GM03348 (cell line): ENCODE results near the gene MFN2.
"Not testable (repeated sequence)": the region's sequence is repeated elsewhere in the genome, so short reads cannot be mapped to it uniquely, and the experiment has no call there.

Experiments used
- DNase-seq: peaks from one replicate; pipeline ENCODE4 v3.0.0; 2012; ENCODE audit warnings: low spot score

MFN2 gene

DNA sequence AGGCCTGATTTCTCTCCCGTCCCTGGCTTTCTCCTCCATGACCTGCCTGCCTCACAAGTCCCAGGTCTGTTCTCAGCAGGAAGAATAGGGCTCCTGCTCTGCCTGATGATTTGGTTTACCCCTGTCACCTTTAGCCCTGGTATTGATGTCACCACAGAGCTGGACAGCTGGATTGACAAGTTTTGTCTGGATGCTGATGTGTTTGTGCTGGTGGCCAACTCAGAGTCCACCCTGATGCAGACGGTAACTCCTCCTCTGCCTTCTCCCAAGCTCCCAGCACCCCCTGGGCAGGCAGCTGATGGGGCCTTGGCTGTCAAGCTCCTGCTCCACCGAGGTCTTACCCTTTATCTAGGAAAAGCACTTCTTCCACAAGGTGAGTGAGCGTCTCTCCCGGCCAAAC lies 18.4 kb downstream of the MFN2 start:
- no peak for DNase-seq

DNA sequence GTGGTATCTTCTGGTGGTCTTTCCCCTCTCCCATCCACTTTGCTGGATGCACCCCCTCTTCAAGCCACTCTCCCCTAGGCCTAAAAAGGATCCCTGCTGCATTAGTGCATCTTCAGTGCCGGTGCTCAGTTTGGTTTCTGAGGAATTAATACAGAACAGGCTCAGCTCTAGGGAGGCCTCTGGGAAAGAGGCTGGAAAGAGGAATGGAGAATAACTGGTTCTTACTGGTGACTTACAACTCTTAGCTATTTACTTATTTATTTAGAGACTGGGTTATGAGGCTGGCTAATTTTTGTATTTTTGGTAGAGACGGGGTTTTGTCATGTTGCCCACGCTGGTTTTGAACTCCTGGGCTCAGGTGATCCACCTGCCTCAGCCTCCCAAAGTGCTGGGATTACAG lies 19.0 kb downstream of the MFN2 start:
- DNase-seq, result no peak

DNA sequence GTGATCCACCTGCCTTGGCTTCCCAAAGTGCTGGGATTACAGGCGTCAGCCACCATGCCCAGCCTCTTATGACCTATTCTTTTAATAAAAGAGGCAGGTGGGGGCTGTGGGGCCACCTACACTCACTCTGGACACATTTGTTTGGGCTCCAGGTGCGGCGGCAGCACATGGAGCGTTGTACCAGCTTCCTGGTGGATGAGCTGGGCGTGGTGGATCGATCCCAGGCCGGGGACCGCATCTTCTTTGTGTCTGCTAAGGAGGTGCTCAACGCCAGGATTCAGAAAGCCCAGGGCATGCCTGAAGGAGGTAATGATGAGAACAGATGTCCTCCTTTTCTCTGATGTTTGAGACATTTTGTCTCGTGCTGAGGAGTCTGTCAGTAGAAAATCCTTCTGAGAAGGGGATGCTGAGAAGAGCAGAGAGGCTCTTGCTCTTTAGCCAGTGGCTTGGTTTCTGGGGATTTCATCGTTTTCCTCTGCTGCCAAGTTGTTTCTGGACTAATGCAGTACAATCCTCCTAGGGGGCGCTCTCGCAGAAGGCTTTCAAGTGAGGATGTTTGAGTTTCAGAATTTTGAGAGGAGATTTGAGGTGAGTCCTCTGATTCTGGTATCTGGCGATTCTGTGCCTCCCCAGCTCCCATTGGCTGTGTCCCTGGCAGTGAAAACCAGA lies 21.1 kb downstream of the MFN2 start:
- peak; percentile 38 for DNase-seq

DNA sequence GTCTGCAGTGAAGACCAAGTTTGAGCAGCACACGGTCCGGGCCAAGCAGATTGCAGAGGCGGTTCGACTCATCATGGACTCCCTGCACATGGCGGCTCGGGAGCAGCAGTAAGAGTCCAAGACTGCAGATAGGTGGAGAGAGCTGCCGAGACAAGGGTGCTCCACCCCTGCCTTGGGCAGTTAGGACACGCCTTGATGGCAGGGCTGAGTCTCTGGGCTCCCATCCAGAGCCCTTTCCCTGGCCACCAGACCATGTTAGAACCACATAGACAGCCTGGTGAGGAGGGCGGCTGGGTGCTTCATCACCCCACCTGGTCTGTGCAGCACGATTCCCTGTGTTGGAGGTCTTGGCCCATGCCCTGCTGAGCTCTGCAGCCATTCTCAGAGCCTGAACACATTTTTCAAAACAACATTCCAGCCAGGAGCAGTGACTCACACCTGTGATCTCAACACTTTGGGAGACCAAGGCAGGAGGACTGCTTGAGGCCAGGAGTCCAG lies 21.8 kb downstream of the MFN2 start:
- no peak for DNase-seq

DNA sequence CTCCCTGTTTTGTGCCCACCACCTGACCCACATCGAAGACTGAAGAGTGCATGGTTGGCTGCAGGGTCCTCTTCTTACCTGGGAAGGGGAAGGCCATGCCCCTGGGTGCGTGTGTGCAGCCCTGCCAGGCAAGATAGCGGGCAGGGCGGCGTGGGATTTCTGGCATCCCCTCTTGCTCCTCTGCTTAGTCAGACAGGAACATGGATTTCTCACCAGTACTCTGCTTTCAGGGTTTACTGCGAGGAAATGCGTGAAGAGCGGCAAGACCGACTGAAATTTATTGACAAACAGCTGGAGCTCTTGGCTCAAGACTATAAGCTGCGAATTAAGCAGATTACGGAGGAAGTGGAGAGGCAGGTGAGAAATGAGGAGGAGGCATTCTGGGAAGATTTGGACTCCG lies 23.5 kb downstream of the MFN2 start:
- no peak for DNase-seq

DNA sequence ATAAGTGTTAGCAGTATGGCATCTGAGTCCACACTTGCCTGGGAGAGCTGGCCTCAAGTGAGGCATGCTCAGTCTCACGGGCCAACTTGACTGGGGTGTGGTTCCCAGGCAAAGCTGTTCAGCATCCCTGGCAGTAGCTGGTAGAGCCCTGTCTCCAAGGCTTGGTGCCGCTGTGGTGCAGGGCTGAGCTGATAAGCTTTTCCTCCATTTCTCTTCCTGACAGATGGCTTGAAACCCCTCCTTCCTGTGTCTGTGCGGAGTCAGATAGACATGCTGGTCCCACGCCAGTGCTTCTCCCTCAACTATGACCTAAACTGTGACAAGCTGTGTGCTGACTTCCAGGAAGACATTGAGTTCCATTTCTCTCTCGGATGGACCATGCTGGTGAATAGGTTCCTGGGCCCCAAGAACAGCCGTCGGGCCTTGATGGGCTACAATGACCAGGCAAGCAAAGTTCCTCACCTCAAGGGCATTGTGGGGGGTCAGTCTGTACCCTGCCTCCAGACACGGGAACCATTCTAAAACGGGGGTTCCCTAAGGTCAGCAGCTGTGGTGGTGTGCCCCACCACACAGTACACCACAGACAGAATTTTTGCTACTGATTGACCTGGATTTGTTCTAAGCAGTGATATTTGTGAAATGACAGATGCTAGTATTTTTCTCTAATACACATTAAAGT lies 25.4 kb downstream of the MFN2 start:
- DNase-seq, result no peak

DNA sequence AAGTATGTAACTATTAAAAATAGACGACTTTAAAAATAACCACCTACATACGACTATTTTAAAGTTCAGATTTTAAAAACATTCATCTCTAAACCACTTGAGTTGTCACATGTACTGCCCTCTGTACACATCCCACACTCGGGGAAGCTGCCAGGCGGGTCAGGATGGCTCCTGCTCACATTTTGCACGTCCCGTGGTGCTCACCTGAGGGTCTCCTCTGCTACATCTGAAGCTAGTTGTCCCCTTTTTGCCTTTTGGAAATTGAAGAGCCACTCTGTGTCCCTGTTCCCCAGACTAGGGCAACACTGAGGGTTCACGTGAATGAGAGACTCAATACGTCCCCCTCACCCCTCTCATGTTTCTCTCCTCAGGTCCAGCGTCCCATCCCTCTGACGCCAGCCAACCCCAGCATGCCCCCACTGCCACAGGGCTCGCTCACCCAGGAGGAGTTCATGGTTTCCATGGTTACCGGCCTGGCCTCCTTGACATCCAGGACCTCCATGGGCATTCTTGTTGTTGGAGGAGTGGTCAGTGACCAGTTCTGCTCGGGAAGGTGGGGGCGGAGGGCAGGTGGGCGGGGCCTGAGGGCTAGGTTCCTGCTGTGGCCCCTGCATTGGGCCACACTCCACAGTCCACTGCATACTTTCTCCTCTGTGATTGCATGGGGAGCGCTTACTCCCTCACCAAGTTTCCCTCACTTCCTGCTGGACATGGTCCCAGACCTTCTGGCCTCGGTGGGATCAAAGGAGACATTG lies 26.1 kb downstream of the MFN2 start:
- DNase-seq, result no peak

DNA sequence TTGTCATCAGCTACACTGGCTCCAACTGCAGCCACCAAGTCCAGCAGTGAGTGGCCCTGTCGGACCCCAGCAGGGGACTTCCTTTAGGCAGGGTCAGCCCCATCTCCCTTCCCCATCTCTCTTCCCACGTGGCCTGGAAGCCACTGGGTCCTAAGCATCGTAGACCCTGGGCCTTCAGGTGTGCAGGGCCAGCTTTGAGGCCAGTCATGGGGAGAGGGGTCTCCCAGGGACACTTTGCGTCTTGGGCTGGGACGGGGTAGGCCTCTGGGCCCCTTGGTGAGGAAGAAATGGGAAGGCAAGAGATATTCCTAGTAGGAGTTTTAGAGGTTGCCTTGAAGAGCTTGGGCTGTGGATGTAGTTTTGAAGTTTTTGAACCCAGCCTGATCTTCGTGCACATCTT lies 27.0 kb downstream of the MFN2 start:
- DNase-seq, result no peak

DNA sequence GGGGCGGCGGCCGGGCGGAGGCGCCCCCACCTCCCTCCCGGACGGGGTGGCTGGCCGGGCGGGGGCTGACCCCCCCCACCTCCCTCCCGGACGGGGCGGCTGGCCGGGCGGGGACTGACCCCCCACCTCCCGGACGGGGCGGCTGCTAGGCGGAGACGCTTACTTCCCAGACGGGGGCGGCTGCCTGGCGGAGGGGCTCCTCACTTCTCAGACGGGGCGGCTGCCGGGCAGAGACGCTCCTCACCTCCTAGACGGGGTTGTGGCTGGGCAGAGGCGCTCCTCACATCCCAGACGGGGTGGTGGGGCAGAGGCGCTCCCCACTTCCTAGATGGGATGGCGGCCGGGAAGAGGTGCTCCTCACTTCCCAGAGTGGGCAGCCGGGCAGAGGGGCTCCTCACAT lies 28.1 kb downstream of the MFN2 start:
- DNase-seq, result not testable (repeated sequence)

DNA sequence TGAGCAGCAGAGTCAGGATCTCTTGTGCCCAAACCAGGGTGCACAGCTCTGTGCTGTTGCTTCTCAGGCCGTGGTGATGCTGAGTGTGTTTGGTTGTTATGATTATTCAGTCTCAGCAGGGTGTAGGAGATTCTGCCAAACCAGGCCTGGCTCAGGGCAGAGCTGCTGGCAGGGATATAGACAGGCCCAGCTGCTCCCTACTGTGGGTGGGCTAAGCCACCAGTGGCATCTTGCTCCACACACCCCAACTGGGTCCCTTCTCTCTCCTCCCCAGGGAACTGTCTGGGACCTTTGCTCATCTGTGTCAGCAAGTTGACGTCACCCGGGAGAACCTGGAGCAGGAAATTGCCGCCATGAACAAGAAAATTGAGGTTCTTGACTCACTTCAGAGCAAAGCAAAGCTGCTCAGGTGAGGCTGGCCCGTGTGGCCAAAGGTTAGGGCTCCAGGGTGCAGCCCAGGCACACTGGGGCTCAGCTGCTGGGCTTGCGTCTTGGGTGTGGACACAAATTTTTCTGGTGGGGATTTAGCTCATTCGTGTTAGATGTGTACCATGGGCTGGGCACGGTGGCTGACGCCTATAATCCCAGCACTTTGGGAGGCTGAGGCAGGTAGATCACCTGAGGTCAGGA lies 29.2 kb downstream of the MFN2 start:
- no peak for DNase-seq

DNA sequence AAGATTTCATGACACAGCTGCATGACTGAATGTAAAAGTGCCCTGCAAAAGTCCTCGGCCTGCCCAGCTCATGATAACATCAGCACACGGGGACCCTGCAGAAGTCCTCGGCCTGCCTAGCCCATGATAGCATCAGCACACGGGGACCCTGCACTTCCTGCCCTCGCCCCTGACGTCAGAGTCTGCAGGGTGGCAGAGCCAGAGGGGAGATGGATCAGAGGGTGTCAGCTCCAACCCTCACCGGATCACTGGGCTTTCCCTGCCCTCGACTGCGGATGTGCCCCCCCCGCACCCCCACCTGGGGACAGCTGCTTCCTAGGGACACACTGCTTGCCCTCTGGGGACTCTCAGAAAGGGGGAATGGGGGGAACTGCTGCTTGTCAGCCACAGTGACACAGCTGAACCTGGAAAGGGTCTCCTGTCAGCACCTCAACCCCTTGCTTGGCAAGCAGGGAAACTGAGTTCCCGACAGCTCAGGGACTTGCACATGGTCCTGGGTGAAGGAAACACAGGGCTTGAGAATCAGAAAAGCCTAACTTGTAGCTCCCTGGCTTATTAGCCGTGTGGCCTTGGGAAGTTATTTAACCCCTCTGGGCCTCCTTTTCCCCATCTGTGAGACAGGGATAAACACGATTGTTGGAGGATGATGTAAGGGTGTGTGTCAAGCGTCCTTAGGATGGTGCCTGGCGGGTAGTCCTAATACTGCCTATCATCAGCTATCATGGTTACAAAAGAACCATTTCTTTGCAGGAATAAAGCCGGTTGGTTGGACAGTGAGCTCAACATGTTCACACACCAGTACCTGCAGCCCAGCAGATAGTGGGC lies 30.7 kb downstream of the MFN2 start:
- DNase-seq, result no peak

DNA sequence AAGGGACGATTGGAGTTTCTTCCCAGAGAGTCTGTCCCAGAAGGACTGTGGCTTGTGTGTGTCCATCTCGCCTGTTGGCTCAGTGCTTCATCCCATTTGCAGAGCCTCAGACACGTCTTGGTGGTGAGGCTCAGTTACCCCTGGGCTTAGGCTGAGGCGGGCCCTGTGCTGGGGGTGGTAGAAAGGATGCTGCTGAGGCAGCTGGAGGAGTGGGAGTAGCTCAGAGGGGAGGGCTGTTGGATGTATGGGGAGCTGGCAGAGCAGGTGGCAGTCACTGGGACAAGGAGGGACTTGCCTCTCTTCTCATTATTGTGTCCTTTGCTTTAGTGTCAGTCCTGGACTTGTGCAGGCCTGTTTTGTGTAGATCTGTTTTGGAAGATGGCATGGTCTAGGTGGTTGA lies 31.8 kb downstream of the MFN2 start:
- DNase-seq, result no peak

DNA sequence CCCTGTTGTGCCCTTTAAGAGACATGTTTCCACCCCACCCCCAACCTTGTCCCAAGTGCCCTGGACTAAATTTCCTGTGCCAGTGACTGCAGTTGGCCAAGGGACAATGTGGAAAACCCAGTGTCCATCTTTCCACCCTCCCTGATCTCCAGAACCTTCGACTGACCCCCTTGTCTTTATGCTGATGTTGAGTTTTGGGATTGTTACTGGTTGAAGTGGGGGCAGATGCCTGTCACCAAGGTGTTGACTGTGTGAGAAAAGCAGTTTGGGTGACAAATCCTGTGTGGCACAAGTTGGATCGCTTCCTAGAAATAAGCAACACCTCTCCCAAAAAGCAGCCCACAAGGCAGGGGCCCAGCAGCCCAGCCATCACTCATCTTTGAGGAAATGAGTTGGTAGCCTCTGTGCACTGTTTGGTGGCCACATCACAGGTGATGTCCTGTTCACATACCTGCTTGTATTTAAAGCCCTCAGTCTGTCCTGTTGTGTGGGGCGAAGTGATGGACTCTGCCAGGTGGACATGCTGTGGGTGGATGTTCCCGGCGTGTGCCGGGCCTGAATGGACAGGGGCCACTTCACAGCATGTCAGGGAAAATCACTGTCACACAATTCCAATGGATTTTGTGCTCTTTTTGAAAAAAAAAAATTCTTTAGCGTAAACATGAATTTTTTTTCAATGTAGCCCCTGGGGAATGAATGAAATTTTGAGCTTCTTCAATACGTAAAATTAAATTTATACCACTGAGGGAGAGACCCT lies 32.5 kb downstream of the MFN2 start:
- no peak for DNase-seq

DNA sequence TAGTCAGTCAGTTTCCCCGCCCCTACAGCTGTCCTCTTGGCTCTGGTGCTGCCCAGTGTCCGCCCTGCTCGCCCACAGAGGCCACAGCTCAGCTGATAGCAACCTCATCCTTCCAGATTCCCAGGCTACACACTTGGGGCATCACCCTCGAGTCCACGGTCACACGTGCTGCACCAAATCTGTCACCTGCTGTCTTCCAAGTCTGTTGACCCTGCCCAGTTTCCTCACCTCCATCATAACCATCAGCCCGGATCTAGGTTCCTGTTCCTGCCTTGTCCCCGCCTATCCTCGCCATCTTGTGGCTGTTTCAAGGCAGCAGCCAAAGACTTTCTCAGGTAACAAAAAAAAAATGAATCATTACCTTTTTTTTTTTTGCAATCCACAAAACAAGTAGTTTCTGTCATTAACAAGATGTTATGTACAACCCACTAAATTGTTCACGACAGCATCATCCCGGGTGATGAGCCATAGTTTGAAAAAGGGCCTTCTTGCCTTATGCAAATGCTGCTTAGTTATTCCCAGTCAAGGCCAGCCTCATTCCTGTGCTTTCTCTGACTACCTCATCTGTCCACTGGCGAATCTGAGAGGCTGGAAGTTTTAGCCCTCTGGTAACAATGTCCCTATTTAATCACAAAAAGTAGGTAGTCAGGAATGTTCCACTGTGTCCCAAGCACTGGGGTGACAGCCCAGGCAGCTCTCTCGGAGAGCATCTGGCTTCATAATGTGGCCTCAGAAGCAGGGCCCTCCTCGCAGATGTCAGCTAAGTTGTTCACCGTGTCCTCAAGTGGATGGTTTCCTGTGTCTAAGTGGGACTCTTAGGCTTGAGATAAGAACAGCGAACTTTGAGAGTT lies 34.1 kb downstream of the MFN2 start:
- DNase-seq, result peak; percentile 40

DNA sequence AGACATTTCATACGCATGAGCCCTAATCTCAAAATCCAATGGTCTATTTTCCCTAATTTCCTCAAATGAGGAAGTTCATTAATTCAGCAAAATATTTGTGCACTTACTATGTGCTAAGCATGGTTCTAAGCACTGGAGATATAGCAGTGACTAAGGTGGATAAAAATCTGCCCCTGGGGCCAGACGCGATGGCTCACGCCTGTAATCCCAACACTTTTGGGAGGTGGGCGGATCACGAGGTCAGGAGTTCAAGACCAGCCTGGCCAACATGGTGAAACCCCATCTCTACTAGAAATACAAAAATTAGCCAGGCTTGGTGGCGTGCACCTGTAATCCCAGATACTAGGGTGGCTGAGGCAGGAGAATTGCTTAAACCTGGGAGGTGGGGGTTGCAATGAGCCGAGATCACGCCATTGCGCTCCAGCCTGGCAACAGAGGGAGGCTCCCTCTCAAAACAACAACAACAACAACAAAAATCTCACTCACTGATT lies 34.8 kb downstream of the MFN2 start:
- peak; percentile 27 for DNase-seq

DNA sequence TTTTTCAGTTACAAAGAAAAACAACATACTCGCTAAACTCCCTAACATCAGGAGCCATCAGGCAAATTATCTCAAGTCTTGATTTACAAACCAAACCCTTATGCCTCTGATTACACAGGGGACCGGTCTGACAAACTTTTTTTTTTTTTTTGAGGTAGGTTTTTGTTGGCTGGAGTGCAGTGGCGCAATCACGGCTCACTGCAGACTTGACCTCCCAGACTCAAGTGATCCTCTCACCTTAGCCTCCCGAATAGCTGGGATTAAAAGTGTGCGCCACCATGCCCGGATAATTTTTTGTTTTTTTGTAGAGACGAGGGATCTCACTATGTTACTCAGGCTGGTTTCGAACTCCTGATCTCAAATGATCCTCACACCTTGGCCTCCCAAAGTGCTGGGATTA lies 35.3 kb downstream of the MFN2 start:
- no peak for DNase-seq

DNA sequence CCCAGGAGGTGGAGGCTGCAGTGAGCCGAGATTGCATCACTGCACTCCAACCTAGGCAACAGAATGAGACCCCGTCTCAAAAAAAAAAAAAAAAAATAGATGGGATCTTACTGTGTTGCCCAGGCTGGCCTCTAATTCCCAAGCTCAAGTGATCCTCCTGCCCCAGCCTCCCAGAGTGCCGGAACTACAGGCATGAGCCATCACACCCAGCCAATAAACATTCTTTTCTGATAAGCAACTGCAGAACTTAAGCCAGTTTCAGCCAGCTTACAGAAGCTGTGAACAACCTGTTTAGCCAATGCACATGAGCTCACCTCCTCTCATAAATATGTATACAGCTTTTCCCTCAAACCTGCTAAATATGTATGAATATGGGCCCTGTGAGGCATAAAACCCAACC lies 35.9 kb downstream of the MFN2 start:
- no peak for DNase-seq

DNA sequence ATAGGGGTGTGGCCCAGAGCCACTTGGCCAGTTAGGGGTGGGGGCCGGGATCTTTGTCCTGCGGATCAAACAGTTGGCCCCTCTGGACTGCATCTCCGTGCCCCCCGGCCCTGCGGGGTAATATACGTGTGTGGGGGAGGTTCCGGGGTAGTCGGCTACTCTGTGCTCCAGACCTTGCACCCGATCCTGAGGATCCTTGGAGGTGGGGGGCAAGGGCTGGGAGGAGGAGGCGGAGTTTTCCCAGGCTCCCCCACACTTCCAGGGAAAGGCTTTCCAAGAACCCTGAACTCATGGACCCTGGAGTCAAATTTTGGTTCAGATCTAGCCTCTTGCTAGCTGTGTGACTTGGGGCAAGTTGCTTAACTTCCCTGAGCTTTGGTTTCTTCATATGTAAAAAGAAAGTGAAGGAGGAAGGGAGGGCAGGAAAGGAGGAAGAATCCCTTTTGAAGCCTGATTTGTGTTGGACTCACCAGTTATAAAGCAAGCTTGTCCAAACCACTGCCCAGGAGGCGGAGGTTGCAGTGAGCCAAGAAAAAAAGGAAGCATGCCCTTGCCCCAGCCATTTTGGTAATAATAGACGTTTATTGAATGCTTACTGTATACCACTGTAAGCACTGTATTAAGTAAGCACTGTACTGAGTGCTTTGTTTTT lies 39.7 kb downstream of the MFN2 start:
- DNase-seq, result peak; percentile 35

DNA sequence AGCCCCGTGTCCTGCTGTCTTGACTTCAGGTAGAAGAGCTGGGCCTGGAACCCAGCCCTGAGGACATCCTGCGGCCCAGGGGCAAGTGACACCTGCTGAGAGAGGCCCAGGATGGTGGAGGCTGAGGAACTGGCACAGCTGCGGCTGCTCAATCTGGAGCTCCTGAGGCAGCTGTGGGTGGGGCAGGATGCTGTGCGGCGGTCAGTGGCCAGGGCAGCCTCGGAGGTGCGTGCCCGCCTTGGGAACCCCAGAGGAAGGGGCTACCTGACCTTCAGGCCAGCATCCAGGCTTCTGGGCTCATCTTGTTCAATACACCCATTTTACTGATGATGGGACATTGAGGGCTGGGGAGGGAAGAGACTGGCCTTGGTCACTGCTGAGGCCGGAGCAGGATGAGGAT lies 41.4 kb downstream of the MFN2 start:
- no peak for DNase-seq
